Peyer's patch (tissue), 4 donors: ENCODE data around the gene SERPINB11.

ENCODE experiments used
- CTCF ChIP-seq, 6 experiments: fragments of 450-650 bp in 4 of 6; fragments of 200-600 bp in 2 of 6; sonication (generic) in 1 of 6; IDR thresholded peaks; one replicate each; pipeline ENCODE4 v1.5.1; 2017 to 2019; ENCODE audit warnings: antibody characterized with exemption in 6 of 6, mild to moderate bottlenecking in 3 of 6, moderate library complexity in 1 of 6
- POLR2A ChIP-seq, 2 donors: fragments of 450-650 bp; IDR thresholded peaks; one replicate each; pipeline ENCODE4 v1.5.1; 2017; ENCODE audit warnings: antibody characterized with exemption in 2 of 2, mild to moderate bottlenecking in 2 of 2, moderate library complexity in 2 of 2

DNA sequence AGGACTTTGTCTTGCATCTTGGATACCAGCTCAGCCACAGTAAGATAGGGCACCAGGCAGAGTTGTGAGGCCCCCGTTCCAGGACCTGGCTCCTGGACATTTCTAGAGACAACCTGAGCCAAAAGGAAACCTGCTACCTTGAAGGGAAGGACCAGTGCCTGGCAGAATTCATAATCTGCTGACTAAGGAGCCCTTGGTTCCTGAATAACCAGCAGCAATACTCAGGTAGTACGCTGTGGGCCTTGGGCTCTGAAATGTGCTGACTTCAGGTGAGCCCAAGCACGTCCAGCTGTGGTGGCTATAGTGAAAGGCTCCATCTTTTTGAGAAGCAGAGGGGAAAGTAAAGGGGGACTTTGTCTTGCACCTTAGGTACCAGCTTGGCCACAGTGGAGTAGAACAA, 28.5 kb downstream of the SERPINB11 start:
- TF ChIP-seq POLR2A (IDR thresholded peaks at IDR 0.05) = no peak
- TF ChIP-seq CTCF (IDR thresholded peaks at IDR 0.05) = no peak
